ENCODE results near the gene EVI2B.

GRCh38 chr17:31286587-31286986, 27.3 kb downstream of the EVI2B start:
- TF ChIP-seq CTCF (IDR thresholded peaks at IDR 0.05) (no peak), EZH2phosphoT487 (IDR thresholded peaks at IDR 0.05) (no peak), EZH2 (IDR thresholded peaks at IDR 0.05) (no peak)
